IPS-20b (cell line): ENCODE measurements around the gene TBL1XR1.
"Not testable (repeated sequence)": the region's sequence is repeated elsewhere in the genome, so short reads cannot be mapped to it uniquely, and the experiment has no call there.

Experiments
- H3K27ac ChIP-seq: one replicate; pipeline ENCODE4 v1.5.1; 2013; ENCODE audit warnings: low read length
- H3K27me3 ChIP-seq: 2 replicates; pipeline ENCODE4 v1.6.1; 2013; ENCODE audit warnings: mild to moderate bottlenecking, low read length, inconsistent platforms; ENCODE audit not compliant: insufficient read depth
- H3K36me3 ChIP-seq: 2 replicates; pipeline ENCODE4 v1.6.1; 2013; ENCODE audit warnings: low read depth, mild to moderate bottlenecking, inconsistent platforms, low read length, moderate library complexity; ENCODE audit not compliant: insufficient read depth
- H3K4me1 ChIP-seq: 2 replicates; pipeline ENCODE4 v1.6.1; 2013; ENCODE audit warnings: mild to moderate bottlenecking, control low read depth, inconsistent platforms, low read length, moderate library complexity; ENCODE audit not compliant: insufficient read depth
- H3K4me3 ChIP-seq: 2 replicates; pipeline ENCODE4 v1.5.1; 2013; ENCODE audit warnings: mild to moderate bottlenecking, low read length, inconsistent platforms
- H3K9ac ChIP-seq: 2 replicates; pipeline ENCODE4 v1.6.1; 2013; ENCODE audit warnings: low read depth, mild to moderate bottlenecking, inconsistent platforms, low read length, moderate library complexity
- H3K9me3 ChIP-seq: 2 replicates; pipeline ENCODE4 v1.6.1; 2013; ENCODE audit warnings: mild to moderate bottlenecking, low read depth, low read length, inconsistent platforms; ENCODE audit not compliant: insufficient read depth

Gene TBL1XR1

DNA sequence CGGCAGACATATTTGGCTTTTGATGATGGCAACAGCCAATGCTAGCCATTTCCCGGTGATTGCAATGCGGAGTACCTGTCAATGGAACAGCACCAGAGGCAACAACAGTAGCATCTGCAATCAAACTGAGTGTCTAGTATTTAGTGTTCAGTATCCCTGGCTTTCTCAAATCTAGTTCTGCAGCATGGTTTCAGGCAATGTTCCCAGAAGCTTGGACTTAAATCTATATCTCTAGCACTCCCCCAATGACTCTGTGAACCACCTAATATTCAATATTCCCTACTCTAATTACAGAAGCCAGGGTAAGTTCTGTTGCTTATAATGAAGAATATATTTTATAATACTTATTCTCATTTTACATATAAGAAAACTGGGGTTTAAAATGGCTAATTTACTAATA is 48.2 kb downstream of the TBL1XR1 start:
- Histone ChIP-seq H3K4me1 (peaks cover 20% of the 10 kb centered on the region), H3K27me3 (no peaks in the 10 kb centered on the region), H3K36me3 (no peaks in the 10 kb centered on the region), H3K4me3 (no peak overlapping the region), H3K9me3 (no peaks in the 10 kb centered on the region), H3K9ac (no peak overlapping the region), H3K27ac (no peak overlapping the region)

DNA sequence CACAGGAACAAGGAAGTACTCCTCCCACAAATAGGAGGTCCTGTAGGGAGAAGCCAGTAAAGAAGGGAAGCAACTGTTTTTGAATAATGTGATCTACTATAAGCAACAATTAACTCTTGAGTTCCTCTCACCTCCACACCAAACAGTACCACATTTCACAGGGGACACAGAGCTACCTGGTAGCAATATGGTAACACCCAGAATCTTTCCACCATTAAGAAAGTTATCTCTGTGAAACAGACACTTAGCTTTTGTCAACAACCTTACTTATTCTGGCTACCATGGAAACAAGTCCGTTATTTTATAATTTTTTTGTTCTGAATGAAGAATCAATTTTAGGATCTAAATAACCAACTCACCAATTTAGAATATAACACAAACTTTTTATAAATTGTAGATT is 49.5 kb downstream of the TBL1XR1 start:
- Histone ChIP-seq H3K9me3 (no peaks in the 10 kb centered on the region), H3K27me3 (no peaks in the 10 kb centered on the region), H3K4me3 (no peak overlapping the region), H3K36me3 (no peaks in the 10 kb centered on the region), H3K4me1 (peaks cover 20% of the 10 kb centered on the region), H3K9ac (no peak overlapping the region), H3K27ac (no peak overlapping the region)

DNA sequence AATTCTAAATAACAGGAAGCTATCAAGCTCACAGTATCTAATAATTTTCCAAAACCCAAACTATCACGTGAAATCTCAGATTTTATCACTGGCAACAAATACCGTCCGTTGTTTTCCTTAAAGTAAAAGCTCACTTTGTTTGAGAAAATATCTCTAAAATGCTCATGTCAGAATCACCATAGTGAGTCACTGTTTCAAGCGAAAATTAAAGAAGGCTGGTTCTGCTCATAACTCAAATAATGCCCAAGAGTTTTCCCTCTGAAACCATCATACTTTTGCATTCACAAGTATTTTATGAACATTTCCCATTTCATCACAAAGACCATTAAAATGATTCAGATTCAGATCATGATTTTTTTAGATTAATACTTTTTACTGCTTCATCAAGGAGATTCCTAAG is 50.6 kb downstream of the TBL1XR1 start:
- H3K4me1 ChIP-seq, result peaks cover 20% of the 10 kb centered on the region
- H3K36me3 ChIP-seq, result no peaks in the 10 kb centered on the region
- no peaks in the 10 kb centered on the region for H3K9me3 ChIP-seq
- H3K27me3 ChIP-seq, result no peaks in the 10 kb centered on the region
- H3K27ac ChIP-seq, result no peak overlapping the region
- H3K4me3 ChIP-seq, result no peak overlapping the region
- H3K9ac ChIP-seq, result no peak overlapping the region

- Histone ChIP-seq H3K4me1 (peaks cover 20% of the 10 kb centered on the region), H3K4me3 (no peak overlapping the region), H3K27me3 (no peaks in the 10 kb centered on the region), H3K9ac (no peak overlapping the region), H3K9me3 (no peaks in the 10 kb centered on the region), H3K27ac (no peak overlapping the region), H3K36me3 (no peaks in the 10 kb centered on the region)
Observed at GRCh38 chr3:177145954-177146353, 51.3 kb downstream of the TBL1XR1 start.

DNA sequence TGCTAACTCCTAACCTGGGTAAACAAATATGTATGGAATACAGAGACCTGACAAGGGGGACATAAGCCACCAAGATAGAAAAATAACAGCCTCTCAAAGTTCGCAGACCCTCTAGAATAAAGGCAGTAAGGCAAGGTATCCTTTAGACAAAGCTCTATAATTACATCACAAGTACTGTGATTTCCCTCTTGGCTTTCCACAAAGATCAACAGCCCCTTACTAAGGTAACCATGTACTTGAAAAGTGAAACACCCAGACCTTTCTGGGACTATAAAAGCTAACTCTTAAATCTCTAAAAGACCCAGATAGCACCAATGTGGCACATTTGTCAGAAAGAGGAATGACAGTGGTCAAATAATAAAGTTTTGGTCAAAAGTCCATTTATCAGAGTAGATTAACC is 51.9 kb downstream of the TBL1XR1 start:
- H3K4me1 ChIP-seq, result peaks cover 20% of the 10 kb centered on the region
- no peaks in the 10 kb centered on the region for H3K27me3 ChIP-seq
- H3K27ac ChIP-seq, result no peak overlapping the region
- no peak overlapping the region for H3K9ac ChIP-seq
- no peaks in the 10 kb centered on the region for H3K9me3 ChIP-seq
- no peak overlapping the region for H3K4me3 ChIP-seq
- H3K36me3 ChIP-seq, result no peaks in the 10 kb centered on the region

- Histone ChIP-seq H3K9me3 (no peaks in the 10 kb centered on the region), H3K36me3 (no peaks in the 10 kb centered on the region), H3K4me1 (peaks cover 20% of the 10 kb centered on the region), H3K27ac (no peak overlapping the region), H3K9ac (no peak overlapping the region), H3K27me3 (no peaks in the 10 kb centered on the region), H3K4me3 (no peak overlapping the region)
Observed at GRCh38 chr3:177144922-177145321, 52.4 kb downstream of the TBL1XR1 start.

GRCh38 chr3:177141899-177142646 is 55.2 kb downstream of the TBL1XR1 start:
- Histone ChIP-seq H3K9me3 (no peaks in the 10 kb centered on the region), H3K4me3 (no peak overlapping the region), H3K4me1 (peaks cover 16% of the 10 kb centered on the region), H3K27me3 (no peaks in the 10 kb centered on the region), H3K36me3 (no peaks in the 10 kb centered on the region), H3K9ac (no peak overlapping the region), H3K27ac (no peak overlapping the region)

DNA sequence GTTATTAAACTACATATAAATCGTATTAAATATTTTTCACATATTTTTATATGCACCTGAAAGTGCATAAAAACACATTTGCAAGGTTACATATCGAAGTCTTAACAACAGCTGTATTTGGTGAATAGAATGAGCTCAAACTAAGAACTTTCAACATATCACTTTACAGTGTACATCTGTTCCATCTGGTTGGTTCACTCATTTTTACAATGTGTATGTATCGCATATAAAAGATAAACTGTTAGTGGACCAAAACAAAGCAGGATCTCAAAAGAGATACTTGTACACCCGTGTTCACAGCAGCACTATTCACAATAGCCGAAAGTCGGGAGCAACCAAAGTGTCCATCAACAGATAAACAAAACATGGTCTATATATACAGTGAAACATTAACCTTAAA is 55.8 kb downstream of the TBL1XR1 start:
- Histone ChIP-seq H3K9me3 (no peaks in the 10 kb centered on the region), H3K9ac (no peak overlapping the region), H3K4me3 (no peak overlapping the region), H3K27me3 (no peaks in the 10 kb centered on the region), H3K36me3 (no peaks in the 10 kb centered on the region), H3K4me1 (peaks cover 13% of the 10 kb centered on the region), H3K27ac (no peak overlapping the region)

DNA sequence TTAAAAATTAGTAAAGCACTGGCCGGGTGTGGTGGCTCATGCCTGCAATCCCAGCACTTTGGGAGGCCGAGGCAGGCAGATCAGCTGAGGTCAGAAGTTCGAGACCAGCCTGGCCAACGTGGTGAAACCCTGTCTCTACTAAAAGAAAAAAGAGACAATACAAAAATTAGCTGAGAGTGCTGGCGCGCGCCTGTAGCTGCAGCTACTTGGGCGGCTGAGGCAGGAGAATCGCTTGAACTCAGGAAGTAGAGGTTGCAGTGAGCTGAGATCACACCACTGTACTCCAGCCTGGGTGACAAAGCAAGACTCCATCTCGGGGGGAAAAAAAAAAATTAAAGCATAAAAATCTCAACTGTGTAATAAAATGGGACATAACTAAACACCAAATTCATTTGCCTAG is 58.1 kb downstream of the TBL1XR1 start:
- not testable (repeated sequence) for H3K9ac ChIP-seq, H3K4me1 ChIP-seq, H3K9me3 ChIP-seq, H3K36me3 ChIP-seq, H3K27ac ChIP-seq, H3K27me3 ChIP-seq, H3K4me3 ChIP-seq

- Histone ChIP-seq H3K4me1 (no peaks in the 10 kb centered on the region), H3K4me3 (no peak overlapping the region), H3K36me3 (no peaks in the 10 kb centered on the region), H3K27me3 (no peaks in the 10 kb centered on the region), H3K9ac (no peak overlapping the region), H3K9me3 (no peaks in the 10 kb centered on the region), H3K27ac (no peak overlapping the region)
Observed at GRCh38 chr3:177137774-177138705, 59.2 kb downstream of the TBL1XR1 start.

GRCh38 chr3:177136741-177137140 is 60.5 kb downstream of the TBL1XR1 start:
- H3K9ac ChIP-seq, result no peak overlapping the region
- no peak overlapping the region for H3K27ac ChIP-seq
- peaks cover 9% of the 10 kb centered on the region; the same call in 1 of the 2 replicates for H3K36me3 ChIP-seq
- no peak overlapping the region for H3K4me3 ChIP-seq
- H3K9me3 ChIP-seq, result no peaks in the 10 kb centered on the region
- no peaks in the 10 kb centered on the region for H3K27me3 ChIP-seq
- peaks cover 7% of the 10 kb centered on the region for H3K4me1 ChIP-seq
